Astrocyte (in vitro differentiated cells and primary cell): ENCODE measurements around the gene CPED1. TPM values are rescaled to one million over a fixed set of nuclear protein-coding genes. Genes with fewer than 3 reads are reported as not detected.

Experiments used
- DNase-seq: peaks from one replicate; pipeline ENCODE4 v3.0.0-alpha.2; 2010; ENCODE audit warnings: low read depth
- FAIRE-seq: peaks from 2 replicates; lab custom pipeline; 2011; peaks lifted over from hg19 to GRCh38; lab: Jason Lieb, UNC
- H2AFZ ChIP-seq: 2 replicates; pipeline ENCODE4 v1.6.0; 2012; ENCODE audit warnings: low read depth, low read length, inconsistent platforms
- H3K27ac ChIP-seq: 2 replicates; pipeline ENCODE4 v1.5.1; 2011; ENCODE audit warnings: low read depth, low read length, inconsistent platforms
- H3K27me3 ChIP-seq: 2 replicates; pipeline ENCODE4 v1.6.0; 2011; ENCODE audit warnings: low read length, inconsistent platforms; ENCODE audit not compliant: insufficient read depth
- H3K36me3 ChIP-seq: 2 replicates; pipeline ENCODE4 v1.5.1; 2011; ENCODE audit warnings: low read length, inconsistent platforms; ENCODE audit not compliant: insufficient read depth
- H3K4me1 ChIP-seq: 2 replicates; pipeline ENCODE4 v1.5.1; 2011; ENCODE audit warnings: low read length, inconsistent platforms; ENCODE audit not compliant: insufficient read depth
- H3K4me2 ChIP-seq: 2 replicates; pipeline ENCODE4 v1.6.0; 2012; ENCODE audit warnings: low read length, inconsistent platforms
- H3K4me3 ChIP-seq: 2 replicates; pipeline ENCODE4 v1.5.1; 2011; ENCODE audit warnings: low read depth, mild to moderate bottlenecking, low read length, inconsistent platforms; ENCODE audit not compliant: insufficient read depth
- H3K79me2 ChIP-seq: 2 replicates; pipeline ENCODE4 v1.6.0; 2012; ENCODE audit warnings: mild to moderate bottlenecking, low read length, inconsistent platforms; ENCODE audit not compliant: insufficient read depth
- H3K9ac ChIP-seq: 2 replicates; pipeline ENCODE4 v1.6.0; 2012; ENCODE audit warnings: mild to moderate bottlenecking, low read length, inconsistent platforms
- H3K9me3 ChIP-seq: 2 replicates; pipeline ENCODE4 v1.5.1; 2012; ENCODE audit warnings: low read depth, mild to moderate bottlenecking, low read length, inconsistent platforms; ENCODE audit not compliant: insufficient read depth
- H4K20me1 ChIP-seq: 2 replicates; pipeline ENCODE4 v1.6.0; 2012; ENCODE audit warnings: low read length, inconsistent platforms; ENCODE audit not compliant: insufficient read depth
- H3K27ac Mint-ChIP-seq: one replicate; pipeline ENCODE4 v1.8.0; 2021; ENCODE audit warnings: mild to moderate bottlenecking, mixed read lengths; ENCODE audit not compliant: unreplicated experiment
- H3K27me3 Mint-ChIP-seq: one replicate; pipeline ENCODE4 v1.8.0; 2021; ENCODE audit warnings: low read depth, mixed read lengths; ENCODE audit not compliant: unreplicated experiment
- H3K36me3 Mint-ChIP-seq: one replicate; pipeline ENCODE4 v1.8.0; 2021; ENCODE audit warnings: low read depth, mixed read lengths; ENCODE audit not compliant: unreplicated experiment
- H3K4me1 Mint-ChIP-seq: one replicate; pipeline ENCODE4 v1.8.0; 2021; ENCODE audit warnings: low read depth, mixed read lengths; ENCODE audit not compliant: unreplicated experiment
- H3K4me3 Mint-ChIP-seq: one replicate; pipeline ENCODE4 v1.8.0; 2021; ENCODE audit warnings: mild to moderate bottlenecking, moderate library complexity, mixed read lengths; ENCODE audit not compliant: unreplicated experiment
- H3K9me3 Mint-ChIP-seq: one replicate; pipeline ENCODE4 v1.8.0; 2021; ENCODE audit warnings: mild to moderate bottlenecking, mixed read lengths; ENCODE audit not compliant: unreplicated experiment
- EZH2 ChIP-seq: IDR thresholded peaks from 2 replicates; pipeline ENCODE4 v1.6.1; 2012; ENCODE audit warnings: mild to moderate bottlenecking, low read length, inconsistent platforms; ENCODE audit not compliant: insufficient read depth
- total RNA-seq: library from RNA; stranded (reverse); gene quantifications from 2 replicates; pipeline ENCODE4 v1.2.1, GENCODE V29; 2021
- TF ChIP-seq, protein P1 (sequence below): IDR thresholded peaks from 2 replicates; pipeline ENCODE4 v1.5.1; 2011; ENCODE audit warnings: low read depth, mild to moderate bottlenecking, inconsistent platforms, low read length, moderate library complexity; ENCODE audit not compliant: insufficient read depth

The CPED1 gene
- total RNA-seq, 1 donor from 2014 or later = 6.1 TPM

DNA sequence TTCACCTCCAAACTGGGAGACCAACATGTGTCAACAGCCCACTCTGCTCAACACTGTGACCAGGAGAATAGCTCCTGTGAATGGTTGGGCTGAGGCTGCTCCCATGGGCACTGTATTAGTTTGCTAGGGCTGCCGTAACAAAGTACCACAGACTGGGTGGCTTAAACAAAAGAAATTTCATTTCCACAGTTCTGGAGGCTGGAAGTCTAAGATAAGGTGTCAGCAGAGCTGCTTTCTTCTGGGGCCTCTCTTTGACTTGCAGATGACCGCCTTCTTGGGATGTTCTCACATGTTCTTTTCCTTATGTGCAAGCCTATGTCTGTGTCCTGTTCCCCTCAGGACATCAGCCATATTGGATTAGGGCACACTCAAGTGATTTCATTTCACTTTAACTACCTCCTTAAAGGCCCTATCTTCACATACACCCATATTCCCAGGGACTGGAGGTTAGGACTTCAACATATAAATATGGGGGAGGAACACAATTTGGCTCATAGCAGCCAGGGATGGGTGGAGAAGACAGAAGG lies 90.3 kb downstream of the CPED1 start:
- H3K27ac Mint-ChIP-seq = peak overlapping the region; percentile 55
- no peaks in the 10 kb centered on the region for H3K79me2 ChIP-seq
- H3K27ac ChIP-seq = no peak overlapping the region
- H3K4me3 ChIP-seq = no peak overlapping the region
- no peaks in the 10 kb centered on the region for H3K36me3 Mint-ChIP-seq
- no peak for DNase-seq
- H3K27me3 Mint-ChIP-seq = no peaks in the 10 kb centered on the region
- TF ChIP-seq, protein P1, sequence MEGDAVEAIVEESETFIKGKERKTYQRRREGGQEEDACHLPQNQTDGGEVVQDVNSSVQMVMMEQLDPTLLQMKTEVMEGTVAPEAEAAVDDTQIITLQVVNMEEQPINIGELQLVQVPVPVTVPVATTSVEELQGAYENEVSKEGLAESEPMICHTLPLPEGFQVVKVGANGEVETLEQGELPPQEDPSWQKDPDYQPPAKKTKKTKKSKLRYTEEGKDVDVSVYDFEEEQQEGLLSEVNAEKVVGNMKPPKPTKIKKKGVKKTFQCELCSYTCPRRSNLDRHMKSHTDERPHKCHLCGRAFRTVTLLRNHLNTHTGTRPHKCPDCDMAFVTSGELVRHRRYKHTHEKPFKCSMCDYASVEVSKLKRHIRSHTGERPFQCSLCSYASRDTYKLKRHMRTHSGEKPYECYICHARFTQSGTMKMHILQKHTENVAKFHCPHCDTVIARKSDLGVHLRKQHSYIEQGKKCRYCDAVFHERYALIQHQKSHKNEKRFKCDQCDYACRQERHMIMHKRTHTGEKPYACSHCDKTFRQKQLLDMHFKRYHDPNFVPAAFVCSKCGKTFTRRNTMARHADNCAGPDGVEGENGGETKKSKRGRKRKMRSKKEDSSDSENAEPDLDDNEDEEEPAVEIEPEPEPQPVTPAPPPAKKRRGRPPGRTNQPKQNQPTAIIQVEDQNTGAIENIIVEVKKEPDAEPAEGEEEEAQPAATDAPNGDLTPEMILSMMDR = no peak
- TF ChIP-seq EZH2 = no peak
- H3K27me3 ChIP-seq = no peaks in the 10 kb centered on the region
- no peaks in the 10 kb centered on the region for H3K9me3 Mint-ChIP-seq
- no peak overlapping the region for H3K4me3 Mint-ChIP-seq
- H4K20me1 ChIP-seq = no peaks in the 10 kb centered on the region
- no peaks in the 10 kb centered on the region for H3K9me3 ChIP-seq
- no peak overlapping the region for H2AFZ ChIP-seq
- FAIRE-seq = no peak
- H3K4me1 Mint-ChIP-seq = peaks cover 37% of the 10 kb centered on the region
- no peak overlapping the region for H3K9ac ChIP-seq
- no peaks in the 10 kb centered on the region for H3K36me3 ChIP-seq
- H3K4me1 ChIP-seq = peaks cover 23% of the 10 kb centered on the region
- no peak overlapping the region for H3K4me2 ChIP-seq

- no peaks in the 10 kb centered on the region for H3K36me3 ChIP-seq
- Mint-ChIP-seq H3K36me3 (no peaks in the 10 kb centered on the region), H3K9me3 (no peaks in the 10 kb centered on the region), H3K4me1 (peaks cover 43% of the 10 kb centered on the region), H3K4me3 (no peak overlapping the region), H3K27ac (no peak overlapping the region), H3K27me3 (no peaks in the 10 kb centered on the region)
- TF ChIP-seq EZH2 = no peak
- TF ChIP-seq, protein P1 = peak; percentile 14
- H4K20me1 ChIP-seq = no peaks in the 10 kb centered on the region
- H3K9me3 ChIP-seq = no peaks in the 10 kb centered on the region
- no peak overlapping the region for H3K27ac ChIP-seq
- H3K4me2 ChIP-seq = no peak overlapping the region
- no peak overlapping the region for H2AFZ ChIP-seq
- peaks cover 31% of the 10 kb centered on the region for H3K4me1 ChIP-seq
- no peak overlapping the region for H3K9ac ChIP-seq
- no peaks in the 10 kb centered on the region for H3K27me3 ChIP-seq
- no peak overlapping the region for H3K4me3 ChIP-seq
- FAIRE-seq (no peak), DNase-seq (peak; percentile 7)
- H3K79me2 ChIP-seq = no peaks in the 10 kb centered on the region
Measured at GRCh38 chr7:121079425-121080169, 91.1 kb downstream of the CPED1 start.
